Neutrophil (primary cell): ENCODE data around the gene BMP8A.

Source experiments
- H3K27ac ChIP-seq: fragments of 200-600 bp; sonication (generic); 2 replicates; pipeline ENCODE4 v1.5.1; 2016; ENCODE audit warnings: mild to moderate bottlenecking, moderate library complexity
- H3K27me3 ChIP-seq: fragments of 200-600 bp; sonication (generic); 2 replicates; pipeline ENCODE4 v1.6.0; 2016; ENCODE audit warnings: mild to moderate bottlenecking
- H3K36me3 ChIP-seq: fragments of 200-600 bp; sonication (generic); 2 replicates; pipeline ENCODE4 v1.5.1; 2017
- H3K4me1 ChIP-seq, 2 experiments: fragments of 200-600 bp in 1 of 2; sonication (generic) in 1 of 2; 1 replicate in 1 of 2; 2 replicates in 1 of 2; pipeline versions ENCODE4 v1.5.1 to v1.6.1; 2013 to 2016; ENCODE audit warnings: low read depth in 1 of 2, low read length in 1 of 2, mild to moderate bottlenecking in 1 of 2, moderate library complexity in 1 of 2; ENCODE audit not compliant: control insufficient read depth in 1 of 2, insufficient read depth in 1 of 2
- H3K4me3 ChIP-seq, 2 experiments: fragments of 200-600 bp in 1 of 2; sonication (generic) in 1 of 2; 1 replicate in 1 of 2; 2 replicates in 1 of 2; pipeline ENCODE4 v1.5.1; 2013 to 2016; ENCODE audit warnings: low read depth in 1 of 2, low read length in 1 of 2, mild to moderate bottlenecking in 1 of 2, moderate library complexity in 1 of 2
- H3K9me3 ChIP-seq: fragments of 200-600 bp; sonication (generic); 2 replicates; pipeline ENCODE4 v1.5.1; 2016
- TF ChIP-seq, protein P1 (sequence below): fragments of 200-600 bp; sonication (generic); IDR thresholded peaks from 2 replicates; pipeline ENCODE4 v1.5.1; 2016; ENCODE audit warnings: antibody characterized with exemption

BMP8A gene

GRCh38 chr1:39450956-39451606 is 40.4 kb upstream of the BMP8A start:
- no peak overlapping the region for H3K4me3 ChIP-seq
- H3K27me3 ChIP-seq: no peaks in the 10 kb centered on the region
- H3K36me3 ChIP-seq: peaks cover 96% of the 10 kb centered on the region
- no peaks in the 10 kb centered on the region for H3K9me3 ChIP-seq
- TF ChIP-seq, protein P1, sequence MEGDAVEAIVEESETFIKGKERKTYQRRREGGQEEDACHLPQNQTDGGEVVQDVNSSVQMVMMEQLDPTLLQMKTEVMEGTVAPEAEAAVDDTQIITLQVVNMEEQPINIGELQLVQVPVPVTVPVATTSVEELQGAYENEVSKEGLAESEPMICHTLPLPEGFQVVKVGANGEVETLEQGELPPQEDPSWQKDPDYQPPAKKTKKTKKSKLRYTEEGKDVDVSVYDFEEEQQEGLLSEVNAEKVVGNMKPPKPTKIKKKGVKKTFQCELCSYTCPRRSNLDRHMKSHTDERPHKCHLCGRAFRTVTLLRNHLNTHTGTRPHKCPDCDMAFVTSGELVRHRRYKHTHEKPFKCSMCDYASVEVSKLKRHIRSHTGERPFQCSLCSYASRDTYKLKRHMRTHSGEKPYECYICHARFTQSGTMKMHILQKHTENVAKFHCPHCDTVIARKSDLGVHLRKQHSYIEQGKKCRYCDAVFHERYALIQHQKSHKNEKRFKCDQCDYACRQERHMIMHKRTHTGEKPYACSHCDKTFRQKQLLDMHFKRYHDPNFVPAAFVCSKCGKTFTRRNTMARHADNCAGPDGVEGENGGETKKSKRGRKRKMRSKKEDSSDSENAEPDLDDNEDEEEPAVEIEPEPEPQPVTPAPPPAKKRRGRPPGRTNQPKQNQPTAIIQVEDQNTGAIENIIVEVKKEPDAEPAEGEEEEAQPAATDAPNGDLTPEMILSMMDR: no peak
- H3K4me1 ChIP-seq: peaks cover 8 to 9% of the 10 kb centered on the region in 2 experiments
- peak overlapping the region; percentile 52 for H3K27ac ChIP-seq

- no peak overlapping the region for H3K27ac ChIP-seq
- no peaks in the 10 kb centered on the region for H3K9me3 ChIP-seq
- peaks cover 8 to 9% of the 10 kb centered on the region in 2 experiments for H3K4me1 ChIP-seq
- TF ChIP-seq, protein P1: no peak
- no peak overlapping the region for H3K4me3 ChIP-seq
- peaks cover 96% of the 10 kb centered on the region for H3K36me3 ChIP-seq
- H3K27me3 ChIP-seq: no peaks in the 10 kb centered on the region
Observed at GRCh38 chr1:39452081-39452480, 39.4 kb upstream of the BMP8A start.

GRCh38 chr1:39452540-39452939 is 38.9 kb upstream of the BMP8A start:
- no peaks in the 10 kb centered on the region for H3K9me3 ChIP-seq
- peaks cover 8 to 9% of the 10 kb centered on the region in 2 experiments for H3K4me1 ChIP-seq
- peaks cover 96% of the 10 kb centered on the region for H3K36me3 ChIP-seq
- TF ChIP-seq, protein P1: no peak
- H3K4me3 ChIP-seq: no peak overlapping the region
- H3K27ac ChIP-seq: no peak overlapping the region
- H3K27me3 ChIP-seq: no peaks in the 10 kb centered on the region

GRCh38 chr1:39453603-39454002 is 37.8 kb upstream of the BMP8A start:
- Histone ChIP-seq H3K9me3 (no peaks in the 10 kb centered on the region), H3K27ac (no peak overlapping the region), H3K36me3 (peaks cover 96% of the 10 kb centered on the region), H3K27me3 (no peaks in the 10 kb centered on the region), H3K4me1 (peaks cover 8 to 9% of the 10 kb centered on the region in 2 experiments), H3K4me3 (no peak overlapping the region)
- TF ChIP-seq, protein P1: no peak

GRCh38 chr1:39458991-39459390 is 32.4 kb upstream of the BMP8A start:
- Histone ChIP-seq H3K36me3 (peaks cover 98% of the 10 kb centered on the region), H3K27ac (no peak overlapping the region), H3K9me3 (no peaks in the 10 kb centered on the region), H3K4me3 (no peak overlapping the region), H3K4me1 (no peaks in the 10 kb centered on the region), H3K27me3 (no peaks in the 10 kb centered on the region)
- TF ChIP-seq, protein P1: no peak
